Ishikawa (cell line): ENCODE data around the gene EZH2.

Experiments used
- CEBPB ChIP-seq: IDR thresholded peaks from 2 replicates; pipeline ENCODE4 v1.6.1; 2012
- CREB1 ChIP-seq: IDR thresholded peaks from 2 replicates; pipeline ENCODE4 v1.6.1; 2012; ENCODE audit warnings: low read depth
- EP300 ChIP-seq: IDR thresholded peaks from 2 replicates; pipeline ENCODE4 v1.6.1; 2012; ENCODE audit warnings: borderline replicate concordance
- FOXM1 ChIP-seq: IDR thresholded peaks from 2 replicates; pipeline ENCODE4 v1.6.1; 2012; ENCODE audit warnings: low read depth, borderline replicate concordance
- MAX ChIP-seq: IDR thresholded peaks from 2 replicates; pipeline ENCODE4 v1.6.1; 2012
- RAD21 ChIP-seq: IDR thresholded peaks from 2 replicates; pipeline ENCODE4 v1.6.1; 2012; ENCODE audit warnings: low read depth
- REST ChIP-seq: IDR thresholded peaks from 2 replicates; pipeline ENCODE4 v1.6.1; 2012; ENCODE audit warnings: low read depth, mild to moderate bottlenecking
- TCF12 ChIP-seq: IDR thresholded peaks from 2 replicates; pipeline ENCODE4 v1.6.1; 2012; ENCODE audit warnings: low read depth
- TEAD4 ChIP-seq: IDR thresholded peaks from 2 replicates; pipeline ENCODE4 v1.6.1; 2012
- YY1 ChIP-seq: IDR thresholded peaks from 2 replicates; pipeline ENCODE4 v1.6.1; 2012; ENCODE audit warnings: low read depth
- ZBTB7A ChIP-seq: IDR thresholded peaks from 2 replicates; pipeline ENCODE4 v1.6.1; 2012; ENCODE audit warnings: low read depth
- TF ChIP-seq, protein P1 (sequence below): IDR thresholded peaks from 2 replicates; pipeline ENCODE4 v1.6.1; 2012

DNA sequence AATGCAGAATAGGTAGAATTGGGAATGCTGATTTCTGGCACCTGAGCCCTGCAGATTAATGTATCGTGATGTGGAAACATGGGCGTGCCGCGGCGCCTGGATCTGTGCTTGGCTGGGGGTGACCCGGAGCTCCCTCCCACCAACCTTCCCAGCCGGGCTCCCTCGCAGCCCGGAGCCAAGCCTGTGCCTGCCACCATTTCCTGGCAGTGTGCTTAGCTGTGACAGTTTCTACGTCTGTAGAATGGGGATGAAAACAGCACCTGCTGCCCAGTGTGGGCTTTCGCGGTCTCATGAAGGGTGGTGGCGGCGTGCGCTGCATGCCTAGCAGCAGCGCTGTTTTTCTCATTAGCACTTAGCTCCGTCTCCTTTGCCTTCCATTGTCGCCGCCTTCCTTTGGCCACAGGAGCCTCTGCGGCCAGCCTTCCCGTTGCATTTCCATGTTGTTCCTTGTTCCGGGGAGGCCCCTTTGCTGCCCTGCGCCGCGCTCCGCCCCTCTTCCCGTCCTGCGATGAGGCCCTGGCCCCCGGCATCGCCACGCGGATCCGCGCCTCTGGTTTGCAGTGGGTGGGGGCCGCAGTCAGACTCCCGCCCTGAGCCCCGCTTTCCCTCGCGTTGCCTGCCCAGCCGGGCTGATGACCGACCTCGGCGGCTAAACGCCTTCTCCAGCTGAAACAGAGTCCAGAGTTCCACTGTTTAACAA, 101.2 kb downstream of the EZH2 start:
- TF ChIP-seq CEBPB (no peak), MAX (no peak), REST (no peak), FOXM1 (no peak), EP300 (no peak), TCF12 (no peak), TEAD4 (no peak), RAD21 (no peak), YY1 (no peak), ZBTB7A (no peak), CREB1 (no peak)
- TF ChIP-seq, protein P1, sequence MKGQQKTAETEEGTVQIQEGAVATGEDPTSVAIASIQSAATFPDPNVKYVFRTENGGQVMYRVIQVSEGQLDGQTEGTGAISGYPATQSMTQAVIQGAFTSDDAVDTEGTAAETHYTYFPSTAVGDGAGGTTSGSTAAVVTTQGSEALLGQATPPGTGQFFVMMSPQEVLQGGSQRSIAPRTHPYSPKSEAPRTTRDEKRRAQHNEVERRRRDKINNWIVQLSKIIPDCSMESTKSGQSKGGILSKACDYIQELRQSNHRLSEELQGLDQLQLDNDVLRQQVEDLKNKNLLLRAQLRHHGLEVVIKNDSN, result no peak
